HG03139 (cell line): ENCODE data around the gene PPP1R16B.
A peak's percentile ranks its signal among the peaks of the same experiment; 100 is the strongest.
"Not testable (repeated sequence)": the region's sequence is repeated elsewhere in the genome, so short reads cannot be mapped to it uniquely, and the experiment has no call there.

Experiments used
- ATAC-seq: cut with Tn5 transposase; IDR thresholded peaks from one replicate; pipeline ENCODE4 v1.9.1; 2021; ENCODE audit not compliant: unreplicated experiment

PPP1R16B gene

DNA sequence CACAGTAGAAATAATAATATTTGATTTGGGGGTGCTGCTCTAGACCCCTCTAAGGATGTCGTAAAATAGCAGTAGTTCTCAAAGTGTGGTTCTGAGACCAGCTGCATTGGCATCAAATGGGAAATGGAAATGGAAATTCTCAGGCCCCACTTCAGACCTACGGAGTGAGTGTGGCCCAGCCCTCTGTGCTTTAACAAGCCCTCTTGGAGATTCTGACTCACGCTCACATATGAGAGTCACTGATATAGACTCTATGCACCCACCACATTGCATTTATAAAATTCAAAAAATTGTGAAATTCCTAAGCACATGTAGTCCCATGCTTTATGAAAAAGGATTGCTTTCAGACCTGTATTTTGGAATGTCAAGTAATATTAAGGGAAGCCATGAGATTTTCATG lies 14.2 kb upstream of the PPP1R16B start:
- no peak for ATAC-seq

DNA sequence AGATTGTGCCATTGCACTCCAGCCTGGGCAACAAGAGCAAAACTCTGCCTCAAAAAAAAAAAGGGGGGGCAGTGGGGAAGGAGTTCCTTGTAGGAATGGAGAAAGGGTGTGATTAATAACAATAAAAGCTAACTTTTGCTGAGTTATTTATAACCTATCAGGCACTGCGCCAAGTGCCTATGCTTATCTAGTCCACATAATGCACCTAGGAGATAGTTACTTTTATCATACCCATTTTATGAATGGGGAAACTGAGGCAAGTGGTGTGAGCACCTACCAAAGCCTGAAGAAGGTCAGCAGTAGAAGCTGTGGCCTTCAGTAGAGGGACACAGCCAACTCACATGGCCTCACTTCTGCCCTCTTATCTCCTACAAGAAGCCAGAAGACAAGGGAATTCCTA lies 13.6 kb upstream of the PPP1R16B start:
- no peak for ATAC-seq

DNA sequence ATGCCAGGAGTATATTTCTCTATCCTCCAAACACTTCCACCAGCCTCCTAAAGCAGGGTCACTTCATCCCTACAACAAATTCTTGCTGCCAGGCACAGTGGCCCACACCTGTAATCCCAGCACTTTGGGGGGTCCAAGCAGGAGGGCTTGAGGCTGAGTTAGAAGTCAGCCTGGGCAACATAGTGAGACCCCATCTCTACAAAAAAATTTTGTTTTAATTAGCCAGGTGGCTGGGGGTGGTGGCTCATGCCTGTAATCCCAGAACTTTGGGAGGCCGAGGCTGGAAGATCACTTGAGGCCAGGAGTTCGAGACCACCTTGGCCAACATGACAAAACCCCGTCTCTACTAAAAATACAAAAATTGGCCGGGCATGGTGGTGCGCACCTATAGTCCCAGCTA lies 11.4 kb upstream of the PPP1R16B start:
- ATAC-seq, result not testable (repeated sequence)

DNA sequence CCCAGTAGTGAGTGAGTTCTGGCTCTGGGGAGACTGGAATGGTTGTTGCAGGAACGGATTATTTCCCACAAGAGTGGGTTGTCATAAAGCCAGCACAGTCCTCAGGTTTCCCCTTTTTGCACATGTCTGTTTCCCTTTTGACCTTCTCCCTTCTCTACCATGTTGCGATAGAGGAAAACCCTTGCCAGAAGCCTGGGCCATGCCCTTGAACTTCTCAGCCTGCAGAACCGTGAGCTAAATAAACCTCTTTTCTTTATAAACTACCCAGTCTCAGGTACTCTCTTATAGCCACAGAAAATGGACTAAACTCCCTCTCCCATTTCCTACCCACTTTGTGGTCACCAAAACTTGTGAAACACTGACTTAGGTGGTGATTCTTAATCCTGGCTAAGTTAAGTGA lies 7.2 kb upstream of the PPP1R16B start:
- no peak for ATAC-seq

DNA sequence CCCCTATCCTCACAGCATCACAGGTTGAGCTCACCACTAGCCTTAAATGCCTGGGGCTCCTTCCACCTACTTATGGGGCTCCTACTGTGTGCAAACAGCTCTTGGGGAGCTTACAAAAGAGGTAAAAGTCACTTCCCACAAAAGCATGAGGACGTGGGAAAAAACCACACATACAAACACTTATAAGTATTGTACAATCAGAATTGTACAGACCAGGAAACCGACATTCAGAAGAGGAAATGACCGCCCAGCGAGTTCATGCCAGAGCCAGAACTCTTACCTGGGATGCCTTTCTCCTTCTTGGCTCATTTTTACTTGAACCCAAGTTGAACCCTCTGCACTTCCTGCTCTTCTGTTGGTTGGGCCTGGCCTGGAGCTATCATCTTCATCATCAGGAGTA lies 6.3 kb upstream of the PPP1R16B start:
- no peak for ATAC-seq

DNA sequence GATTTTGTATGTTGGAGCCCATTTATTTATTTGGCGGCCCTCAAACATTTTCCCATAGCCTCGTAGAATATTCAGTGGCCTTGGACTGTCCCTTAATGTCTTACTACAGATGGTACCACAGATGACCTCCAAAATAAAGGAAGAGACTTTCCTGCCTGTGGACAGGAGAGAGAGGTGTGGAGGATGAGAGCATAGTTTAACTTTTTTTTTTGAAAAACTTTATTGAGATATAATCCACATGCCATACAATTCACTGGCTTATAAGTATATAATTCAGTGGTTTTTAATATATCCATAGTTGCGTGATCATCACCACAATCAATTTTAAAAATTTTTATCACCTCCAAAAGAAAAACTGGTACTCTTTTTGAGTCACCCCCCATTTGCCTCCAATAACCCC lies 4.6 kb upstream of the PPP1R16B start:
- ATAC-seq, result no peak

DNA sequence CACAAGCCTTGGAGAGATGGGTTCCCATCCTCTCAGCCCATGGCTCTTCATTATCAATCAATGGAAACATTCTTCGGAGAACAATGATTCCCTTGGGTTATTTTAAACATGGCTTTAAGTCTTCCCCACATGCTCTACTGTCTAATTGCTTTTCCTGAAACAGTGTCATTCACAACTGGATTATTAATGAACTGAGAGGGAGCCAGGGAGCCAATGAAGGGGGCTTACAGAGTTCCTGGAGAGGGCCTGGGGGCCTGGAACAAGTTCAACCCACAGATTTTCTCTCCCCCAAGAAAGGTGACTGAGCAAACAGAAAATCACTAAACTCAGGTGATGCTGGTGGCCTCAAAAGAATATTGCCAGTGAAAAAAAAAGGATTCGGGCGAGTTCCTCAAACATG lies 1.3 kb upstream of the PPP1R16B start:
- ATAC-seq, result no peak

DNA sequence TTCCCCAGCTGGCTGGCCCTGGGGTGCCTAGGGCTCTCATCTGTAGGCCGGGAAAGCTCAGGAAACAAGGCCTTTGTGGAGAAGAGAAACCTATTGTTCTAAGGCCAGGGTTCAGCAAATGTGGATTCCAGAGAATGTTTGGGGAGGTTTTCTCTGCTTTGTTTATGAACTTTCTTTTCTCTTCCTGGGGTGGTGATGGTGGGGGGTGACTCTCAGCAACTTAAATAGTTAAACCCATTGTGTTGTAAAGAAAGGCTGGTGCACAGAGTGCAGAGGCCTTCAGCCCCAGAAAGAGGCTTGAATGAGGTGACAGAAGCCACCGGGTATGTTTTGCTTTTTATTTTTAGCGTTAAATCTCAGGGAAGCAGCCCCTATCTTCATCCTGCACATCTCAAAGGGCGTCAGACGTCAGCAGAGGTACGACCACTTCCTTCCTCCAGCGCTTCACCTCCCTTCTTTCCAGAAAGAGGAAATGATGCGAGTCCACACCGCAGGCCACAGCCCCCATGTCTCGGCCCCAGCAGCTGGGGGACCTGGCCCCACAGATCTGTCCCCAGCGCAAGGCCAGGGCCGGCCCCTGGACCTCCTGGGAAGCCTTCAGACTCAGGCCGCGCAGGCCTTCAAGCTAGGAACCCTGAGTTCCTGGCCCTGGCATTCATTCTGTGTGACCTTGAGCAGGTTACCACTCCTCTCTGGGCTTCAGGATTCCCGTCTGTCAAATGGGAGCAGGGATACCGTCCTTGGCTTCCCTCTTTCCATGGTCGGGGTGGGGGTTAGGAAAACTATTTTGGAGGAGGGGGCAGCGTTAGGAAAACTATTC lies 605 bp upstream of the PPP1R16B start:
- peak; percentile 37 for ATAC-seq

DNA sequence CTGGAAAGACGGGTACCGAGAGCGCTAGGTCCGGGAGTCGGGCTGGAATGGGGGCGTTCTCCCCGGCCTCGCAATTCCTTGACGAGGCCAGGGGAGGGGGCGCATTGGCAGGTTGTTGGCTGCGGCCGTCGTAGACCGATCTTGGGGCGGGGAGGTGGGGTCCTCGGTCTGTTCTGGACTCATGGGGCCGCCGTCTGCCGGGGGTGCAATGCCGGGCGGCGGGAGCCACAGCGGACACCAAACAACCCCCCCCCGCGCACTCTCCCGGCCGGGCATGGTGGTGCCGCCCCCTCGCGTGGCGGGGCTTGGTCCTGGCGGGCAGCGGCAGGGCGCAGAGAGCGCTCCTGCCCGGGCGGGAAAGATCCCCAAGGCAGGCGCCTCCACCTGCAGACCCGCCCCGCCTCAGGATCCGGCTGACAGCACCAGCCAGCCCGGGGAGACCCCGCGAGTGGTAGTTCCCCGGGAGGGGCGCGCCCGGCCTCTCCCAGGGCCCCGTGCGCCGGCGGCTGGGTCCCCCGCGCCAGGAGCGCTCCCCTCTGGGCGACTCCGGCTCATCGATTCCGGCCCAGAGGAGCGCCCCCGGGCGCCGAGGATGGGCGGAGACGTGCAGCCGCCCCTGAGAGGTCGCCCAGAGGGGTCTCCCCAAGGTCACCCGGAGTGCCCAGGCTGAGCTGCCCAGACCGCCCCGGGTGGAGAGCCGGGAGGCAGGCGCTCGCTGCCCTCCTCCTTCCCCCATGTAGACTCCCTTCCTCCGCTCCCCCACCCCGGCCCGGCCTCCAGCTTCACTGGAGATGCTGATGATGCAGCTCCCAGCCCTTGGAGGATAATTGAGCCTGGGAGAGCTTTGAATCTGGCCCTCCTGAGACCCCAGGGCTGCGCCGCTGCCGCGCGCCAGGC lies 709 bp downstream of the PPP1R16B start:
- ATAC-seq, result no peak

DNA sequence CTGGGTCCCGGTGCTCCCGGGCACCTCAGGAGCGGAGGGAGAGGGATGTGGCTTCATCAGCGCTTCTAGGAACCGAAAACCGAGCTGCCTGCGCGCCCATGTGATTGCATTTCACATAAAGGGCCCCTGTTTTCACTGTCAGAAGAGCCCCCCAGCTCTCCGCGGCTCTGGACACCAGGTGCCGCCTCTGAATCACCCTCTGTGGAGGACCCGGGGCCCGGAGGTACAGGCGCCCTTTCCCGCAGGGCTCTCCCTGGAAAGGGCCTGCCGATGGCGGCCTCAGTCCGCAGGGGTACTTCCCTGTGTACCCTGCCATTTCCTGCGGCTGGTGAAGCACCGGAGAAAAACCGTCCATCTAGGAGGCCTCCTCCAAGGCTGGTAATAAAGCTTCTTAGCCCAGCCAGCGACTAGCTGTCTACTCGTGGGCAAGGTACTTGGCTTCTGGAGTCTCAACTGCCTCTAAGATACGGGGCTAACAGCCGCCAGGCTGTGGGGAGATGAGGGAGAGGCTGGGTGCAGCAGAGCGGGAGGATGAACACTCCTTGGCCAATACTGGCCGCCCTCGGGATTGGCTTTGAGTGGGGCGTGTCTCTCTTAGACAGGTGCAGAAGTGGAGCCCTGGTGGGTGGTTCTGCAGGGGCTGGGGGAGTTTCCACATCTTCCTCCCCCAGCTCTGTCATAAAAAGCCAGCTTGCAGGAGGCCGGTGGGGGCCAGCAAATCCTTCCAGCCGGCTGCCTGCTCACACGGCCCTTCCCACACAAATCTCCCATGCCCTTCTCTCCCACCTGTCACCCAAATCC lies 1.6 kb downstream of the PPP1R16B start:
- no peak for ATAC-seq

DNA sequence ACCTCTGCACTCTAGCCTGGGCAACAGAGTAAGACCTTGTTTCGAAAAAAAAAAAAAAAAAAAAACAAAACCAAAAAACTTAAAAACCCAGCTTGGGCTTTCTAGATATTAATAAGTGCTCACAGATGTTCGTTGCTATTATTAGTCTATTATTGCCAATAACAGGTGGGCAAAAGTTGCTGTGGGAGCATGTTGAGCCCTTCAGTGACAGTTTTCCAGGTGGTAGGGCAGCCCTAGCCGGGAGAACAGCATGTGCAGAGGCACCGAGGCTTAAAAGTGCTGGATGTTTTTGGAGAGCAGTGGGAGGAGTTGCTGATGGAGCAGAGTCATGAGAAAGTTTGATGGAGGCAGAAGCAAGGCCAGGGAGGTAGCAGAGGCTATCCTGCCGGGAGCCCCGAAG lies 4.4 kb downstream of the PPP1R16B start:
- ATAC-seq, result no peak

DNA sequence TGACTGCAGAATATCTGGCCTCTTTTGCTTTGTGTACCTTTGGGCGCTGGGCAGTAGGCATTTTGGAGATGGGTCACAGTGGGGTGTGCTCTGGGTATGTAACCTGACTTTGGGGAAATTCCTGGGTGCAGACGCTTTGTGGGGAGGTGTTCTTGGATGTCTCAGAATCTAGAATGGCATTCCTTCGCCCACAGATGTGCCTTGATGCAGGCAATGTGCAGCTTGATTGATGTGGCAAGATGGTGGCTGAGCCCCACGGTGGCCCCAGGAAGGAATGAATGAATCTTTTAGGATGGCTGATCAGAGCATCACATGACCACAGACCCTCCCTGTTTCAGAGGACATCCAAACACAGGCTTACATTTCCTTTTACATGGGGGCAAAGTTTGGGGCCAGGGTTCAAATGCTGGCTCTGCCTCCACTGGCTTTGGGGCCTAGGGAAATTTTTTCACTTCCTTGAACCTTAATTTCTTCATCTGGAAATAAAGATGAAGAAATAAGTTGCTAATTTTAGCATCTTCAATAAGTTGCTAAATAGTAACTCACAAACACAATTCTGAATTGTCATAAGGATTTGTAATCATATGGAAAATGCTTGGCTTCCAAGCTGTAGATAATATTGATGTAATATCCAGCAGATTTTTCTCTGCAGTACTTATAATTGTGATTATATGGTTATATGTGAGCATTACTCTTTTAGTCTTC lies 5.6 kb downstream of the PPP1R16B start:
- no peak for ATAC-seq

DNA sequence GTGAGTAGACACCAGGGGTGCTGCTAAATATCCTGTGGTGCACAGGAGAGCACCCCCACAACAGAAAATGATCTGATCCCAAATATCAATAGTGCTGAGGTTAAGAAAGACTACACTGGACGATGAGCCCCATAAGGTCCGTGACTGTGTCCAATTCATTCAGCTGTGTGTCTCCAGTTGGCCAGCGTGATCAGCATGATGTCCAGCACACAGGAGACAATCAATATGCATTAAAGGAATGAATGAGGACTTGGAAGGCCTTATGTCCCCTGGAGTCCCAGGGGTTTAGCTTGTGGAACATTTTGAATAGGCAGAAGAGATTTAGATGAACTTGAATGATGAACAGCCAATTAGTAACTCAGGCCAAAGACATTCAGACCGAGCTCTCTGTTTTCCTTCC lies 6.3 kb downstream of the PPP1R16B start:
- no peak for ATAC-seq

DNA sequence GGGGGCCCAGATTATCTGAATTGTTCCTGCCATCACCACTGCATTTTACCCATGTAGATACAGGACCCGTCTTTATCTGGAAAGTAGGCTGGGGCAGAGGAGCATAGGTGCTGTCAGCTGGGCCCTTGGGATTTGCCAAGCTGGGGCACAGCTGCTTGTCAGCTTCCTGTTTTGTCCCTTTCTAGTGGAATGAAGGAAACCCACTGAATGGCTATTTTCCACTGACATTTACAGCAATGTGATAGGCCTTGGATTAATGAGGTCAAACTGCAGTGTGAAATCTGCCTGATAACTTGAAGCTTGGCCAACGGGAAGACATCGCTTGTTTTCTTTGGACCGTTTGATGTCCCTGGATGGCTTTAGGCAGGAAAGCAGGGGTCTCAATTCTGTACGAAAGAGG lies 6.7 kb downstream of the PPP1R16B start:
- ATAC-seq, result no peak

DNA sequence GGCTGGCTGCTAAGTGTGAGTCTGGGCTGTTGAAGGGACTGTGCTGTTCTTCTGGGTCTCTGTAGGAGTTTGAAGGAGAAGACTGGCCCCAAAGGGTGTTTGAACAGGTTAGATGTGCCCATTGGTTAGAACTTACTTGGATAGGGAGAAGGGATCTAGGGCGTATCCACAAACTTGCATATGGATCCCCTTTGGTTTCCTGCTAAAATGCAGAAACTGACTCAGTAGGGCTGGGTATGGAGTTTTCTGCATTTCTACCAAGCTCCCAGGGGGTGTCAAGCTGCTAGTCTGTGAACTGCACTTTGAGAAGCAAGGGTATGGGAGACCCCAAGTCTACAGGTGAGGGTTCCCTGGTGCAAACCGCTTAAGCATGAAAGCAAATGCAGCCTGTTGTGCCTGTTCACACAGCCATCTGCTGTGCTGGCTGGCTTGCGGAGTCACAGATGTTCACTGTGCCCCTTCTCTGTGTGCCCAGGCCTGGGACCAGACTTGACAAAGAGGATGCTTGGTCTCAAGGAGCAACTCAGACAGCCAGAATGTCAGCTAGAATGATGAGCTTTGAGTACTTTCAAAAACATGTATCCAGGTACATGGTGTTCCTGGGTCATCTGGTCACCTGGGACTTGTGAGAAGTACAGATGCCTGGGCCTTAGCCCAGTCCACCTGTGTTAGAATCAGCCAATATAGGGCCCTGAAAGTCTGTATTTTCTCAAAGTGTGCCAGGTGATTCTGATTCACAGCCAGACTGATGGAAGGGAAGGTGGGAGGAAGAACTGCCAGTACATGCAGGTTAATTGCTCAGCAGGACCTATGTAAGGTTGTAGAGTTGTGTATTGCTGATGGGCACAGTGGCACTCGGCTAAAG lies 7.4 kb downstream of the PPP1R16B start:
- no peak for ATAC-seq

DNA sequence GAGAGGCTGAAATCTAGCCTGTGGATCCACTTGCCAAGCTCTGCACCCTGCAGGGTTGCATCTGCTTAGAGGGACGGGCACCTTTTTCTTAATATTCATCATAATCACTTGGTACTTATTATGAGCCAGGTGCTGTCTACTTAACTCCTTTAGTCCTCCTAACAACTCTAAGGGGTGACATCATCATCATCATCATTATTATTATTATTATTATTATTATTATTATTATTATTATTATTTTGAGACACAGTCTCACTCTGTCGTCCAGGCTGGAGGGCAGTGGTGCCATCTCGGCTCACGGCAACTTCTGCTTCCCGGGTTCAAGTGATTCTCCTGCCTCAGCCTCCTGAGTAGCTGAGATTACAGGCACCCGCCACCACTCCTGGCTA lies 8.1 kb downstream of the PPP1R16B start:
- ATAC-seq, result not testable (repeated sequence)

DNA sequence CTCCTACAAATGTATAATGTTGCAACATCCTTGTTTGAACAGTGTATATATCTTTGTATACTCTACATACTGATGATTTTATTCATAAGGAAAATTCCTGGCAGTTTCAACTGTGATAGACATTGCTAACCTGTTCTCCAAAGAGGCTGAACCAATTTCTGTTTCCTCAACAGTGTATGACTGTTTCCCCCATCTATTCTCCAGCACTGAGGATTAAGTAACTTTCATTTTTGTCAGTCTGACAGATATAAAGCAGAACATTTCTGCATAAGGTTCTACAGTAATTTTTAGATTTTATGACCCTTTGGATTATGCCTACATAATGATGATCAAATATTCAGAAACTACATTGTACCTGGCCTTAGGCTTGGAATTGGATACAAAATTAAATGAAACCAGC lies 9.9 kb downstream of the PPP1R16B start:
- no peak for ATAC-seq

DNA sequence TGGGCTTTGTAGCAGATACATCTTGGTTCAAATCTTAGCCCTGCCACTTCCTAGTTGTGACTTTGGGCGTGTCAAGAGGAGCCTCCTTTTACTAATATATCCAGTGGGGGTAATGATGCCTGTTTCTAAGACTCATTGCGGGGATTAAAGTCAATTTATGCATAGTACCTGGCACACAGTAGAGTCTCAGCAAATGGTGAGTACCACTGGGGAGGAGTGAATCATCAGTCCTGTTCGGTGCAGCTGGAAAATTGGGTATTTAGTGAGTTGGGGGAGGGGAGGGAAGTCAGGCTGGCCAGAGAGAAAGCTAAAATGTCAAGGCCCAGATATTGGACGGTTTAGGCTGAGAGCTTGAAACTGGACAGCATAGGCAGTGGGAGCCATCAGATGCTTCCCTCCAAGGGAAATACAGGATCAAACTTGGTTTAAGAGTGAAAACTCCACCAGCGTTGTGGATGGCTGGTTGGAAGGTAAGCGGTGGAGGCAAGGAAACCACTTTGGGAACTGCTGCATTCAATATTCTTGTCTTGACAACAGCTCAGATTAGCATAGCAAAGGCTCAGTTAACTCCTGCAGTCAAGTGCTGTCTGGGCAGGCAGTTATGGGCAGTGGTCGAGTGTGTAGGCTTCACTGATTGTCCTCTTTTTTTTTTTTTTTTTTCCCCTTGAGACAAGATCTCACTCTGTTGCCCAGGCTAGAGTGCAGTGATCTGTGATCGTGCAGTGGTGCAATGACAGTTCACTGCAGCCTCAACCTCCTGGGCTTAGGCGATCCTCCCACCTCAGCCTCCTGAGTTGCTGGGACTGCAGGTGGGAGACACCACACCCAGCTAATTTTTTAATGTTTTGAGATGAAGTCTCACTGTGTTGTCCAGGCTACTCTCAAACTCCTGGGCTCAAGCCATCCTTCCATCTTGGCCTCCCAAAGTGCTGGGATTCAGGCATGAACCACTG lies 12.9 kb downstream of the PPP1R16B start:
- ATAC-seq, result no peak

DNA sequence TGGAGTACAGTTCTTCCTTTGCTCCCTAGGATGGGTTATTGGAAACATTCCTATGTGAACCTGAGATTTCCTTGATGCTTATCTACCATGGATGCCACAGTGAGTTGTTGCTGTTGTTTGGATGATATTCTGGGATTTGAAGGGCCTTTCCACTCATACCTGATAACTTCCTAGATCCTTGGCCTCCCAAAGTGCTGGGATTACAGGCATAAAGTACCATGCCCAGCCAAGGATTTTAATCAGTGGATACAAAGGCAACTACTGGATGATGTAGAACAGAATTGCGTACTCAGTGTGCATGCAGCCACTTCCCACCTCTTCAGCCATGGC lies 20.0 kb downstream of the PPP1R16B start:
- no peak for ATAC-seq
